Endodermal cell (in vitro differentiated cells): ENCODE data around the gene SNX13. TPM values are rescaled to one million over a fixed set of nuclear protein-coding genes. Genes with fewer than 3 reads are reported as not detected.

Experiments used
- DNase-seq: peaks from one replicate; pipeline ENCODE4 v3.0.0-alpha.2; 2017
- H3K27ac ChIP-seq: 2 replicates; pipeline ENCODE4 v1.5.1; 2013; ENCODE audit warnings: mild to moderate bottlenecking, low read depth, low read length, moderate library complexity
- H3K27me3 ChIP-seq: 2 replicates; pipeline ENCODE4 v1.6.1; 2013; ENCODE audit warnings: mild to moderate bottlenecking, low read length, moderate library complexity; ENCODE audit not compliant: insufficient read depth, control insufficient read depth, poor library complexity, severe bottlenecking
- H3K36me3 ChIP-seq: 2 replicates; pipeline ENCODE4 v1.7.0; 2013; ENCODE audit warnings: mild to moderate bottlenecking, low read length, moderate library complexity; ENCODE audit not compliant: control insufficient read depth, insufficient read depth
- H3K4me1 ChIP-seq: one replicate; pipeline ENCODE4 v1.7.0; 2013; ENCODE audit warnings: low read length; ENCODE audit not compliant: control insufficient read depth, insufficient read depth
- H3K4me3 ChIP-seq: 2 replicates; pipeline ENCODE4 v1.5.1; 2013; ENCODE audit warnings: mild to moderate bottlenecking, low read length, moderate library complexity
- H3K9ac ChIP-seq: 2 replicates; pipeline ENCODE4 v1.6.1; 2013; ENCODE audit warnings: mild to moderate bottlenecking, low read length, moderate library complexity; ENCODE audit not compliant: poor library complexity, severe bottlenecking; ENCODE audit errors: extremely low read depth
- H3K9me3 ChIP-seq: 2 replicates; pipeline ENCODE4 v1.6.1; 2013; ENCODE audit warnings: mild to moderate bottlenecking, low read length, moderate library complexity; ENCODE audit not compliant: control insufficient read depth
- H3K27ac Mint-ChIP-seq: 2 replicates; pipeline ENCODE4 v1.8.0; 2020; ENCODE audit warnings: mixed read lengths
- H3K27me3 Mint-ChIP-seq: 2 replicates; pipeline ENCODE4 v1.8.0; 2021; ENCODE audit warnings: mild to moderate bottlenecking, mixed read lengths; ENCODE audit not compliant: insufficient read depth
- H3K36me3 Mint-ChIP-seq: 2 replicates; pipeline ENCODE4 v1.8.0; 2020; ENCODE audit warnings: low read depth, mixed read lengths
- H3K4me1 Mint-ChIP-seq: 2 replicates; pipeline ENCODE4 v1.8.0; 2020; ENCODE audit warnings: mixed read lengths
- H3K4me3 Mint-ChIP-seq: 2 replicates; pipeline ENCODE4 v1.8.0; 2020; ENCODE audit warnings: mild to moderate bottlenecking, moderate library complexity, mixed read lengths
- H3K9me3 Mint-ChIP-seq: 2 replicates; pipeline ENCODE4 v1.8.0; 2020; ENCODE audit warnings: mild to moderate bottlenecking, mixed read lengths
- CTCF ChIP-seq: fragments of 200-600 bp; sonication (generic); conservative IDR thresholded peaks from 2 replicates; pipeline ENCODE4 v1.5.0; 2021; ENCODE audit warnings: antibody characterized with exemption, mild to moderate bottlenecking
- WGBS, 2 experiments: methylation state at CpG; one replicate each; pipeline versions ENCODE4 v1.1.5 to v1.1.7; 2013; ENCODE audit warnings: missing lambda C conversion rate in 2 of 2, mixed read lengths in 1 of 2; ENCODE audit not compliant: insufficient coverage in 1 of 2, insufficient read length in 1 of 2; 5-methylcytosine and 5-hydroxymethylcytosine counted together
- total RNA-seq, 2 donors: library from RNA; stranded (reverse); fragmentation: NEBNext Ultra II Directional in 1 of 2; extraction: Animal tissue kit (Norgen Biotek cat#: 25700) in 1 of 2; gene quantifications; 2 replicates in 1 of 2; 3 replicates in 1 of 2; pipeline ENCODE4 v1.2.1, GENCODE V29; 2021

The SNX13 gene
- total RNA-seq, 2 donors from 2014 or later: 32.8 to 38.8 TPM

- Mint-ChIP-seq H3K4me3 (no peak overlapping the region), H3K27ac (no peak overlapping the region), H3K9me3 (no peaks in the 10 kb centered on the region), H3K27me3 (no peaks in the 10 kb centered on the region), H3K4me1 (peaks cover 10% of the 10 kb centered on the region), H3K36me3 (peaks cover 30% of the 10 kb centered on the region)
- no peak for DNase-seq
- H3K27ac ChIP-seq: no peak overlapping the region
- H3K4me1 ChIP-seq: no peaks in the 10 kb centered on the region
- H3K9me3 ChIP-seq: no peaks in the 10 kb centered on the region
- H3K9ac ChIP-seq: no peak overlapping the region
- H3K36me3 ChIP-seq: peaks cover 41% of the 10 kb centered on the region
- TF ChIP-seq CTCF: no peak
- WGBS, 2 experiments: 99% methylated on average over 2 of the region's 2 CpGs; no CpG with 5 or more reads in 1 of the 2 experiments
- H3K4me3 ChIP-seq: no peak overlapping the region
- H3K27me3 ChIP-seq: no peaks in the 10 kb centered on the region
Observed at GRCh38 chr7:17887286-17887685, 53.0 kb downstream of the SNX13 start.

- Histone ChIP-seq H3K4me1 (no peaks in the 10 kb centered on the region), H3K9me3 (no peaks in the 10 kb centered on the region), H3K9ac (no peak overlapping the region), H3K4me3 (no peak overlapping the region), H3K36me3 (peaks cover 19% of the 10 kb centered on the region), H3K27me3 (no peaks in the 10 kb centered on the region), H3K27ac (no peak overlapping the region)
- H3K36me3 Mint-ChIP-seq: peaks cover 26% of the 10 kb centered on the region
- WGBS, 2 experiments: 63 to 81% methylated on average over 5 to 6 of the region's 6 CpGs
- peak overlapping the region; percentile 84 for H3K27ac Mint-ChIP-seq
- TF ChIP-seq CTCF: no peak
- H3K27me3 Mint-ChIP-seq: no peaks in the 10 kb centered on the region
- DNase-seq: no peak
- peaks cover 28% of the 10 kb centered on the region for H3K4me1 Mint-ChIP-seq
- no peaks in the 10 kb centered on the region for H3K9me3 Mint-ChIP-seq
- no peak overlapping the region for H3K4me3 Mint-ChIP-seq
Observed at GRCh38 chr7:17882685-17883084, 57.6 kb downstream of the SNX13 start.

- H3K4me3 Mint-ChIP-seq: no peak overlapping the region
- Histone ChIP-seq H3K9me3 (no peaks in the 10 kb centered on the region), H3K9ac (no peak overlapping the region), H3K4me3 (no peak overlapping the region), H3K4me1 (no peaks in the 10 kb centered on the region), H3K36me3 (peaks cover 7% of the 10 kb centered on the region), H3K27me3 (no peaks in the 10 kb centered on the region), H3K27ac (no peak overlapping the region)
- H3K27ac Mint-ChIP-seq: no peak overlapping the region
- no peaks in the 10 kb centered on the region for H3K27me3 Mint-ChIP-seq
- H3K4me1 Mint-ChIP-seq: peaks cover 28% of the 10 kb centered on the region
- DNase-seq: no peak
- no peaks in the 10 kb centered on the region for H3K9me3 Mint-ChIP-seq
- TF ChIP-seq CTCF: no peak
- 94 to 100% methylated on average over 1 to 2 of the region's 2 CpGs for WGBS, 2 experiments
- H3K36me3 Mint-ChIP-seq: peaks cover 13% of the 10 kb centered on the region
Observed at GRCh38 chr7:17879075-17879661, 61.1 kb downstream of the SNX13 start.
